Natural killer cell treated with Interleukin-12 subunit alpha and Interleukin-12 subunit beta and Interleukin-15 and Interleukin-18, amount 100 ng/mL, for 72 hours (primary cell): ENCODE results near the gene SNX21. TPM values are rescaled to one million over a fixed set of nuclear protein-coding genes. Genes with fewer than 3 reads are reported as not detected.
"Not testable (repeated sequence)": the region's sequence is repeated elsewhere in the genome, so short reads cannot be mapped to it uniquely, and the experiment has no call there.

ENCODE experiments used
- ATAC-seq, 2 donors: fragments of 150-1000 bp; cut with Tn5 transposase in 1 of 2; sonication (Bioruptor Pico), chemical (Tn5 transposase) in 1 of 2; 2 replicates each; pipeline ENCODE4 v1.10.0; 2021
- DNase-seq: peaks from one replicate; pipeline ENCODE4 v3.0.0; 2022; ENCODE audit warnings: low spot score
- H3K27ac Mint-ChIP-seq, 2 donors: 1 replicate in 1 of 2; 2 replicates in 1 of 2; pipeline ENCODE4 v1.8.0; 2022; ENCODE audit warnings: mixed read lengths in 2 of 2, mild to moderate bottlenecking in 1 of 2, moderate library complexity in 1 of 2
- H3K27me3 Mint-ChIP-seq, 2 donors: 1 replicate in 1 of 2; 2 replicates in 1 of 2; pipeline ENCODE4 v1.8.0; 2022; ENCODE audit warnings: mixed read lengths in 2 of 2
- H3K36me3 Mint-ChIP-seq: one replicate; pipeline ENCODE4 v1.8.0; 2022; ENCODE audit warnings: mixed read lengths
- H3K4me1 Mint-ChIP-seq, 2 donors: 1 replicate in 1 of 2; 2 replicates in 1 of 2; pipeline ENCODE4 v1.8.0; 2022; ENCODE audit warnings: low read depth in 2 of 2, mixed read lengths in 2 of 2, mild to moderate bottlenecking in 1 of 2
- H3K4me3 Mint-ChIP-seq: one replicate; pipeline ENCODE4 v1.8.0; 2022; ENCODE audit warnings: mixed read lengths
- H3K9me3 Mint-ChIP-seq: 2 replicates; pipeline ENCODE4 v1.8.0; 2022; ENCODE audit warnings: mixed read lengths
- total RNA-seq, 2 donors: library from RNA; stranded (reverse); gene quantifications; one replicate each; pipeline ENCODE4 v1.2.3, GENCODE V29; 2022

Gene SNX21, protein sequence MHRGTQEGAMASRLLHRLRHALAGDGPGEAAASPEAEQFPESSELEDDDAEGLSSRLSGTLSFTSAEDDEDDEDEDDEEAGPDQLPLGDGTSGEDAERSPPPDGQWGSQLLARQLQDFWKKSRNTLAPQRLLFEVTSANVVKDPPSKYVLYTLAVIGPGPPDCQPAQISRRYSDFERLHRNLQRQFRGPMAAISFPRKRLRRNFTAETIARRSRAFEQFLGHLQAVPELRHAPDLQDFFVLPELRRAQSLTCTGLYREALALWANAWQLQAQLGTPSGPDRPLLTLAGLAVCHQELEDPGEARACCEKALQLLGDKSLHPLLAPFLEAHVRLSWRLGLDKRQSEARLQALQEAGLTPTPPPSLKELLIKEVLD
- total RNA-seq: 1 to 10 TPM; 1.5 to 2.2 TPM

DNA sequence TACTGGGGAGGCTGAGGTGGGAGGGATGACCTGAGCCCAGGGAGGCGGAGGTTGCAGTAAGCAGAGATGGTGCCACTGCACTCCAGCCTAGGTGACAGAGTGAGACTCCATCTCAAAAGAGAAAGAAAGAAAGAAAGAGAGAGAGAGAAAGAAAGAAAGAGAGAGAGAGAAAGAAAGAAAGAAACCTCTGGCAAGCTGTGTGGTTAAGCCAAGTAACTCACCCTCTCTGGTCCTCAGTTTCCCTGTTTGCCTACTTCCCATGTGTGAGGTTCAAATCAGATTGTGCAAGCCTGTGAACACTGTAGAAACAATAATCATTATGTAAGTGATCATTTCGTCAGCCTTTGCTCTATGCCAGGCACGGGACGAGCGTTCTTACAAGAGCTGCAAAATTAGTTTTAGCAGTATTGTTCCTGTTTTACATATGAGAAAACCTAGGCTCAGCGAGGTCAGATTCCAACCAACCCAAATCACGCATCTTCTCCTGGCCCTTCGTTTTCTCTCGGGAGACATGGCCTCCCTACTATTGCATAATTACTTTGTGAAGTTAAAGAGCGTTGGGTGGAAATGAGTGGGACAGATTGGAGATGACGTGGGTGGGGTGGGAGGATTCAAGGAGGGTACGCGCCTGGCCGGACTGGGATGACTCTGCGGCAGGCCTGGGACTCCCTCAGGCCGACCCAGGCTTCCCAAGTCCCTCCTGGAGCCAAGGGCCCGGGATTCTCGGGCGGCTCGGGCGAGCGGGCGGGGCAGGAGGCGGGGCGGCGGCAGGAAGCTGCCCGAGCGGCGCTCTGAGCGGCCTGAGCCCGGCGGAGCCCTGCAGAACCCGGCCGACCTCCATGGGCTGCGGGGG lies at the start of gene SNX21:
Gene SNX21, plus strand, starts transcription at position 770 of the 853 bp plus-strand sequence. CDS start 121 bp downstream, outside the sequence.
- peaks cover 0 to 3% of the 10 kb centered on the region in 2 donors for H3K27me3 Mint-ChIP-seq
- peak within 1 kb of the TSS; percentile 1 to 78 for H3K27ac Mint-ChIP-seq
- ATAC-seq: peak; percentile 76 to 81
- H3K9me3 Mint-ChIP-seq: no peaks in the 10 kb centered on the region
- no peaks in the 10 kb centered on the region for H3K36me3 Mint-ChIP-seq
- H3K4me1 Mint-ChIP-seq: peaks cover 9 to 10% of the 10 kb centered on the region in 2 donors
- peak within 1 kb of the TSS; percentile 85 for H3K4me3 Mint-ChIP-seq
- peak; percentile 13 for DNase-seq

DNA sequence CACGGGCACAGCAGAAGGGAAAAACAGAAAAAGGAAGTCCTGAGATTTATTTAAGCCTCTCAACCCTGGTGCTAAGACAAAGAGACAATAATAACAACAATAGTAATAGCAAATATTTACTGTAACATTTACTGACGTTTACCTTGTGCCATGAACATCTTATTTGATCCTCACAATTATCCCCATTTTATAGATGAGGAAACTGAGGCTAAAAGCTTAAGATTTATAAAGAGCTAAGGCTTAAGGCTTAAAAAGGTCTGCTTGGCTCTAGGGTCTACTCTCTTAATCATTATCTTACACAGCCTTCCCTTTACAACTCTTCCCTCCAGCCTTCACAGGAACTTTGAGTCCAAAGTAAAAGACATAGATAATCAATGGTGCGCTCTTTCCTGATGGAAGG lies 45.2 kb upstream of the SNX21 start:
- Mint-ChIP-seq H3K27ac (no peak overlapping the region), H3K27me3 (peaks cover 0 to 3% of the 10 kb centered on the region in 2 donors), H3K4me1 (peaks cover 10 to 18% of the 10 kb centered on the region in 2 donors), H3K4me3 (no peak overlapping the region), H3K36me3 (no peaks in the 10 kb centered on the region), H3K9me3 (no peaks in the 10 kb centered on the region)
- DNase-seq (no peak), ATAC-seq (no peak)

DNA sequence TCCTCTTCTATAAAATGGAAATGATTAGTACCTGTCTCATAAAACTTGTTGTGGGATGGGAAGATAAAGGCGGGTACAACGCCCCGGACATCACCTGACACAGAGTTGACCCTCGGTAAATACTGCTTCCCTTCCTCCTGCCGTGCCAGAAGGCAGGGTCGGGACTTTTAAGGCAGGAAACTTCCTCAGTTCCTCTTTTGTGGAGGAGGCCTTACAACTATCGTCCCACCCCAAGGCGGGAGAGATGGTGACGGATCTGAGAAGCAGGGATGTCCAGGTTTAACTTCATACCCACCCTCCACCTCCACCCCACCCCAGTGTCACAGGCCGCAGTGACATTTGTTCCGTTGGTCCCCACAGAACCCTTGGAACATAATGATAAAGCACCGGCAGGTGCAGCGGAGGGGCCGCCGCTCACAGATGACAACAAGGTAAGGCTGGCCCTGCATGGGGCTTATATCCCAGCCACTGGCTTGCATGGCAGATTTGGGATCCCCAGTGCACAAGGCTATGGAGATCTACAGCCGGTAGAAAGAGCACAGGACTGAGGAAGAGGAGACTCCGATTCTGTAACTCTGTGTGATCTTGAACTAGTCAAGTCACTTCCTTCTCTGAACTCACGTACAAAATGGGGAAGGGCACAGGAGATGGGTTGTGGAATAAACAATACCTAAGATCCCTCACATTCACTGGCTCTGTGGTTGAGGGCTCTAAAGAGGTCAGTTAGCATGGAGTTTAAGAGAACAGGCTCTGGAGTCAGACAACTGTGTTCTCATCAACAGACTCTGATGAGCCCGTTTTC lies 41.1 kb upstream of the SNX21 start:
- Mint-ChIP-seq H3K9me3 (no peaks in the 10 kb centered on the region), H3K27me3 (no peaks in the 10 kb centered on the region), H3K4me1 (peaks cover 10 to 23% of the 10 kb centered on the region in 2 donors), H3K4me3 (peak overlapping the region; percentile 96), H3K27ac (peak overlapping the region; percentile 91 to 93), H3K36me3 (peaks cover 21% of the 10 kb centered on the region)
- DNase-seq (no peak), ATAC-seq (peak in 1 of 2 donors; percentile 2)

DNA sequence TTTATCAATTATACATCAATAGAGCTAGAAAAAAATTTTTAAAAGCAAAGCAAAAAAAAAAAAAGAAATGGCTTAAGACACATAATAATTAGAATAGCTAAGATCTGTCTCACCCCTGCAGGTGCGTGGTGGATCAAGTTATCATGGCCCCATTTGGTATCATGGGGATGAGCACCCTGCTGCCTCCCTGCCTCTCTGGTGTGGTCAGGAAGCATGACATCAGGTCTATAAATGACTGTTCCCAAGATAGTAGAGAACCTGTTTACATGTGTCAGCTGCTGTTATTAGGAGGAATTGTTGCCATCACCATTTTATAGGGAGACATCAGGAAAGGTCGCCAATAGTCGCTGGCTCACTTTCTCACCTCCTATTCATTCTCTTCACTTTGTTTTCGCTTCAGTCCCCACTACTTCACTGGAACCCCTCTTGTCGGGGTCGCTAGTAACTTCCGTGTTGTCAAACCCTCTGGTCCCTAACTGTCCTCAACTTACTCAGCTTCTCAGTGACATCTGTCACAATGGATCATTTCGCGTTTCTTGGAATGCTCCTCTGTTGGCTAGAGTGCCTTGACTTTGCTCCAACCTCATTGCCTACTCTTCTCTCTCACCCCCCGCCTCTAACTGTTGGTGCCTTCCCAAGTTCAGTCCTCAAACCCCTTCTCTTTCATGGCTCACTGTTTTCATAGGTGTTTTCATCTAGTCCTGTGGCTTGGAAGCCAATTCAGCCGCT lies 37.1 kb upstream of the SNX21 start:
- DNase-seq (no peak), ATAC-seq (no peak)
- peaks cover 19 to 32% of the 10 kb centered on the region in 2 donors for H3K4me1 Mint-ChIP-seq
- no peaks in the 10 kb centered on the region for H3K27me3 Mint-ChIP-seq
- H3K9me3 Mint-ChIP-seq: no peaks in the 10 kb centered on the region
- peaks cover 21% of the 10 kb centered on the region for H3K36me3 Mint-ChIP-seq
- no peak overlapping the region for H3K4me3 Mint-ChIP-seq
- H3K27ac Mint-ChIP-seq: no peak overlapping the region

DNA sequence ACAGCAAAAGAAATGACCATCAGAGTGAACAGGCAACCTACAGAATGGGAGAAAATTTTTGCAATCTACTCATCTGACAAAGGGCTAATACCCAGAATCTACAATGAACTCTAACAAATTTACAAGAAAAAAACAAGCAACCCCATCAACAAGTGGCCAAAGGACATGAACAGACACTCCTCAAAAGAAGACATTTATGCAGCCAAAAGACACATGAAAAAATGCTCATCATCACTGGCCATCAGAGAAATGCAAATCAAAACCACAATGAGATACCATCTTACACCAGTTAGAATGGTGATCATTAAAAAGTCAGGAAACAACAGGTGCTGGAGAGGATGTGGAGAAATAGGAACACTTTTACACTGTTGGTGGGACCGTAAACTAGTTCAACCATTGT lies 36.1 kb upstream of the SNX21 start:
- Mint-ChIP-seq H3K36me3 (peaks cover 21% of the 10 kb centered on the region), H3K4me1 (peaks cover 15 to 26% of the 10 kb centered on the region in 2 donors)
- H3K4me3 Mint-ChIP-seq, H3K9me3 Mint-ChIP-seq, H3K27ac Mint-ChIP-seq, H3K27me3 Mint-ChIP-seq, ATAC-seq, DNase-seq: not testable (repeated sequence)

DNA sequence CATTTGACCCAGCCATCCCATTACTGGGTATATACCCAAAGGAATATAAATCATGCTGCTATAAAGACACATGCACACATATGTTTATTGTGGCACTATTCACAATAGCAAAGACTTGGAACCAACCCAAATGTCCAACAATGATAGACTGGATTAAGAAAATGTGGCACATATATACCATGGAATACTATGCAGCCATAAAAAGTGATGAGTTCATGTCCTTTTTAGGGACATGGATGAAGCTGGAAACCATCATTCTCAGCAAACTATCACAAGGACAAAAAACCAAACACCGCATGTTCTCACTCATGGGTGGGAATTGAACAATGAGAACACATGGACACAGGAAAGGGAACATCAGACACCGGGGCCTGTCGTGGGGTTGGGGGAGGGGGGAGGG lies 35.6 kb upstream of the SNX21 start:
- peaks cover 21% of the 10 kb centered on the region for H3K36me3 Mint-ChIP-seq
- H3K4me3 Mint-ChIP-seq, H3K9me3 Mint-ChIP-seq, DNase-seq, ATAC-seq, H3K27me3 Mint-ChIP-seq, H3K27ac Mint-ChIP-seq: not testable (repeated sequence)
- peaks cover 11 to 21% of the 10 kb centered on the region in 2 donors for H3K4me1 Mint-ChIP-seq

DNA sequence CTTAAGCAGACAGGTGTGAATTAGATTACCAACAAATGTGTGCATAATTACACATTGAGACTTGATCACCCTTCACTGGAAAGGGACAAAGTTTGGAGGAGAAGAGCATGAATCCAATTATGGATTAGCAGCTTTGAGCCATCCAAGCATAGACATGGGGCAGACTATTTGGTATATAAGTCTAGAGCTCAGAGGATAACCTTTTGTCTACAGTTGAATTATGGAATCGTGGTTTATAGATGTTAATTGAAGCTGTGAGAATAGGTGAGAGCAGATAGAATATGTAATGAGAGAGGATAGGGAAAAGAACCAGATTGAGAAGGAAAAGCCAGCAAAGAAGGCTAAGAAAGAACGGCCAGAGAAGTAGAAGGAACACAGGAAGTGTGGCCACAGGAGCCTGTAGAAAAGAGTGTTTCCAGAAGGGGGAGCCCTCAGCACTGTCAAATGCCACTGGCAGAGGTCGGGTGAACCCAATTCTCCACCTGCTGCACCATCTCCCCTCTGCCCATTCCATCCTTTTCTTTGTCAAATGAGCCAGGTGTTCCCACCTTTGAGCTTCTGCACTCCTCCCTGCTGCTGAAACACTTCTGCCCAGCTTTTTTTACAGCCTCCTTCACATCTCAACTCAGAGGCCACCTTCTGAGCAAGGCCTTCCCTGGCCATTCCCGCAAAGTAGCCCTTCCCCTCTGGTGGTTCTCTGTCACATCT lies 34.5 kb upstream of the SNX21 start:
- Mint-ChIP-seq H3K36me3 (peaks cover 27% of the 10 kb centered on the region), H3K27ac (peak overlapping the region; percentile 4 to 30), H3K4me3 (peak overlapping the region; percentile 34), H3K27me3 (no peaks in the 10 kb centered on the region), H3K9me3 (no peaks in the 10 kb centered on the region), H3K4me1 (peaks cover 11 to 20% of the 10 kb centered on the region in 2 donors)
- DNase-seq (peak; percentile 77), ATAC-seq (peak; percentile 83 to 84)

DNA sequence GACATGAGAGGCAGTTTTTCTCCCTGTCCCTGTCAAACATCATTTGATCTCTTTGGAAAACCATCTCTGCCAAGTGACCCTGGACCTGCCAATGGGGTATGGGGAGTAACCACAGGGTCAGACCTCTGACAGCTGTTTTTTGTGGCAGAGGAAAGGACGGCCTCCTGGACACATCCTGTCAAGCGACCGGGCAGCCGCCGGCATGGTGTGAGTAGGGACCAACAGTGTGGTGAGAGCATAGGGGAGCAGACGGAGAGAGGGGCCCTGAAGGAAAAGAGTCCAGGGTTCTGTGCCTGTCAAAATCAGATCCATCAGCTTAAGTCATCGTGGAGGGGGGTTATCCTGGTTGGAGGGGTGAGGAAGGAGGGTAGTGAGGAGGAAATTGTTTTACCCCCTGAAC lies 31.7 kb upstream of the SNX21 start:
- Mint-ChIP-seq H3K27me3 (no peaks in the 10 kb centered on the region), H3K4me1 (peaks cover 11 to 15% of the 10 kb centered on the region in 2 donors), H3K36me3 (peaks cover 25% of the 10 kb centered on the region), H3K9me3 (no peaks in the 10 kb centered on the region), H3K27ac (no peak overlapping the region), H3K4me3 (no peak overlapping the region)
- no peak for ATAC-seq
- no peak for DNase-seq

DNA sequence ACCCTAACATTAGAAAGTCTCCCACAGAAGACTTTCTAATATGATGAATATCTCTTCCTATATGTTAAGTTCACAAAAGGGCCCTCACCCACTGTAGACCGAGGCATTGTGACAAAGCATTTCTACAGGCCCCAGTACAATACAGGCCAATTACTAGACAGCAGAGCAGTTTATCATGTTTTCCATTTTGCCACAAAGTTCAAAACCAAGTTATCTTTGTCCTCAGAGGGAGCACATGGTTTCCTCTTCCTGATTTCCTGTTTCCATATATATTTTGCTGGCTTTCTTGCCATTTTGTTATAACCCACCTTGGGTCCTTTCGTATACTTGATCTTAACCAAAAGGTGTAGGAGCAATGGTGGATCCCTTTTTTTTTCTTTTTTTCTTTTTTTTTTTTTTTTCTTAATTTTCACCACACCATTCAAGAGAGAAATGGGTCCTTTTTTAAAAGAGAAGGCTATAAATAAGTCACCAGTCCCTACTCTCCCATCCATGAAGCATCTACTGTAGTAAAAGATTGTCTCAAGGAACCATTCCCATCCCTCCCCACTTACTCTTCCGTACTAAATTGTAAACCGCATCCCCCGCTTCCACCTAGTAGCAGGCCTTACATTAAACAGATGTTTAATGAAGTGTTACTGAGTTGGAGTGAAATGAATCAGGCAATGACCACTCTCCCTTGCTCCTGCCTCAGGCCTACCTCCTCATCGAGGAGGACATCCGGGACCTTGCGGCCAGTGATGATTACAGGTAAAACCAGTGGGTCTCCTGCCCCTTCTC lies 23.2 kb upstream of the SNX21 start:
- H3K36me3 Mint-ChIP-seq: peaks cover 29% of the 10 kb centered on the region

DNA sequence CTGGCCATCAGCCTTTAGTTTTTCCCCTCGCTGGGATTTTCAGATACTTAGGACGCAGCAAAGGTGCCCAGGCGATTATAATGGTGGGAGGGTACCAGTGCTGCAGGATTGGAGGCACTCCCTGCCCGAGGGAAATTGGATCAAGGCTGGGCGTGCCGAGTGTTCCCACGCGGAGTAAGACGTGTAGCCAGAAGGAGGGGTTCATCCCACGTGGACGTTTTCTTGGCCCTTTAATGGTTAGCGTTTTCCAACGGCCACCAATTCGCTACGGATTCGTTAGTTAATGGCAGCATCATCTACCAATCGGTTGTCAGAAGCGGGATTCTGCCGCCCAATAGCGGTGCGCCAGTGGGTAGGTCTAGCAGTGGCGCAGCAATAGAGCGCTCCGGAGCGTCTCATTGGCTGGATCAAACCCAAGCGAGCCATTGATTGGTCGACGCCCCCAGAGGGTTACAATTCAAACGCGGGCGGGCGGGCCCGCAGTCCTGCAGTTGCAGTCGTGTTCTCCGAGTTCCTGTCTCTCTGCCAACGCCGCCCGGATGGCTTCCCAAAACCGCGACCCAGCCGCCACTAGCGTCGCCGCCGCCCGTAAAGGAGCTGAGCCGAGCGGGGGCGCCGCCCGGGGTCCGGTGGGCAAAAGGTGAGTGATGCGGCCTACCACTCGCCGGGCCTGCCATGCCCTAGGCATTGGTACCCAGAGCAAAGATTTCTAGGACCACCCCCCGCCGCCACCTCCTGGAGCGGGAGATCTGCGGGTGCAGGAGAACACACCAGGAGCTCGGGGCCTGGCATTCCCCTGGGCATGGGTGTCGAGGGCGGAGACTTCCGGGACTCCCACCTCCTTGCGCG lies 21.2 kb upstream of the SNX21 start, which contains the start of gene UBE2C:
Gene UBE2C, plus strand, starts transcription at position 488 of the 849 bp plus-strand sequence. Its CDS starts 52 bp downstream, at position 540.
- peak within 1 kb of the TSS; percentile 76 to 87 for H3K27ac Mint-ChIP-seq
- DNase-seq: peak; percentile 96
- H3K9me3 Mint-ChIP-seq: no peaks in the 10 kb centered on the region
- ATAC-seq: peak; percentile 99 to 100
- no peaks in the 10 kb centered on the region for H3K27me3 Mint-ChIP-seq
- peaks cover 12 to 18% of the 10 kb centered on the region in 2 donors for H3K4me1 Mint-ChIP-seq
- H3K4me3 Mint-ChIP-seq: peak within 1 kb of the TSS; percentile 95
- peaks cover 26% of the 10 kb centered on the region for H3K36me3 Mint-ChIP-seq

More for the DNA sequence above, 23.2 kb upstream of the SNX21 start:
- peaks cover 12 to 15% of the 10 kb centered on the region in 2 donors for H3K4me1 Mint-ChIP-seq
- ATAC-seq (no peak), DNase-seq (no peak)
- H3K27ac Mint-ChIP-seq: peak overlapping the region in 1 of 2 donors; percentile 57
- H3K4me3 Mint-ChIP-seq: no peak overlapping the region
- no peaks in the 10 kb centered on the region for H3K27me3 Mint-ChIP-seq
- H3K9me3 Mint-ChIP-seq: no peaks in the 10 kb centered on the region

DNA sequence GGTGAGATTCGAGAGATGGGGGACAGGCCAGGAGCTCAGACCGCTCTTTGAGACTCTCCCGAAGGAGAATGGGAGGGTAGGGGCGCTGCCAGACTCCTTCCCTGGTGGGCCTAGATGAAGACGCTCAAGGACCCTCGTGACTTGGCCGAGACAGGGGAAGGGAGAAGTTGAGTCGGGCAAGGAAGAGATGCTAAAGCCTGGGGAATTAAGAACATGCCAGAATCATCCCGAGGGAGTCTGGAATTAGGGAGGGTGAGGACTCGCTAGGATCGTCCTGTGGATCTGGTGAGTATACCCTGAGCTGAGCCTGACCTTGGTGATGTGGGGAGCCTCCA lies 20.6 kb upstream of the SNX21 start:
- Mint-ChIP-seq H3K4me3 (peak overlapping the region; percentile 95), H3K36me3 (peaks cover 26% of the 10 kb centered on the region), H3K27ac (peak overlapping the region; percentile 76 to 87), H3K9me3 (no peaks in the 10 kb centered on the region), H3K4me1 (peaks cover 12 to 18% of the 10 kb centered on the region in 2 donors), H3K27me3 (no peaks in the 10 kb centered on the region)
- ATAC-seq (no peak), DNase-seq (no peak)
